Common myeloid progenitor, CD34-positive (primary cell): Measurements from ENCODE around the gene TEF.
A peak's percentile ranks its signal among the peaks of the same experiment; 100 is the strongest.
"Not testable (repeated sequence)": the region's sequence is repeated elsewhere in the genome, so short reads cannot be mapped to it uniquely, and the experiment has no call there.

ENCODE experiments used
- CTCF ChIA-PET: fragments of 350-600 bp; sonication (Branson Sonifier 250); formaldehyde crosslinking; loops from one replicate; lab custom pipeline; 2021; ENCODE audit warnings: antibody characterized with exemption; lab: Charles Lee
- POLR2A ChIA-PET: fragments of 350-600 bp; sonication (Branson Sonifier 250); formaldehyde crosslinking; loops from one replicate; lab custom pipeline; 2021; ENCODE audit warnings: antibody characterized with exemption; lab: Charles Lee
- DNase-seq, 3 donors: peaks; one replicate each; pipeline versions ENCODE4 v3.0.0 to v3.0.0-alpha.2; 2013
- H3K27ac ChIP-seq, 2 experiments: 1 replicate in 1 of 2; 2 replicates in 1 of 2; pipeline ENCODE4 v1.7.0; 2013; ENCODE audit warnings: inconsistent platforms in 2 of 2, low read length in 2 of 2, mild to moderate bottlenecking in 2 of 2, low read depth in 1 of 2, moderate library complexity in 1 of 2; ENCODE audit not compliant: severe bottlenecking in 2 of 2, insufficient read depth in 1 of 2, poor library complexity in 1 of 2
- H3K27me3 ChIP-seq, 5 experiments: replicated peaks in 2 of 5; 1 replicate in 3 of 5; 2 replicates in 2 of 5; pipeline versions ENCODE4 v1.6.1 to v1.7.0; 2013; ENCODE audit warnings: low read length in 4 of 5, mild to moderate bottlenecking in 2 of 5, moderate library complexity in 2 of 5, inconsistent platforms in 1 of 5; ENCODE audit not compliant: insufficient read depth in 5 of 5, control insufficient read depth in 4 of 5
- H3K36me3 ChIP-seq, 4 experiments: 1 replicate in 2 of 4; 2 replicates in 2 of 4; pipeline versions ENCODE4 v1.6.1 to v1.7.0; 2013; ENCODE audit warnings: low read length in 3 of 4, control low read depth in 1 of 4, mild to moderate bottlenecking in 1 of 4; ENCODE audit not compliant: control insufficient read depth in 4 of 4, insufficient read depth in 4 of 4
- H3K4me1 ChIP-seq, 4 experiments: 1 replicate in 3 of 4; 2 replicates in 1 of 4; pipeline versions ENCODE4 v1.6.1 to v1.7.1; 2013; ENCODE audit warnings: low read length in 3 of 4, mild to moderate bottlenecking in 3 of 4, control low read depth in 1 of 4, inconsistent platforms in 1 of 4, moderate library complexity in 1 of 4; ENCODE audit not compliant: control insufficient read depth in 4 of 4, insufficient read depth in 4 of 4; ENCODE audit errors: control extremely low read depth in 1 of 4
- H3K4me3 ChIP-seq, 7 experiments: 1 replicate in 4 of 7; 2 replicates in 3 of 7; pipeline versions ENCODE4 v1.5.1 to v1.7.0; 2013; ENCODE audit warnings: mild to moderate bottlenecking in 7 of 7, low read length in 6 of 7, moderate library complexity in 6 of 7, inconsistent platforms in 2 of 7, low read depth in 2 of 7, control low read depth in 1 of 7; ENCODE audit not compliant: insufficient read depth in 4 of 7, control insufficient read depth in 1 of 7; ENCODE audit errors: extremely low read depth in 1 of 7
- H3K9me3 ChIP-seq, 5 experiments: 1 replicate in 4 of 5; 2 replicates in 1 of 5; pipeline versions ENCODE4 v1.6.1 to v1.7.1; 2013; ENCODE audit warnings: low read length in 4 of 5, mild to moderate bottlenecking in 2 of 5, inconsistent platforms in 1 of 5, low read depth in 1 of 5, moderate library complexity in 1 of 5; ENCODE audit not compliant: control insufficient read depth in 4 of 5, insufficient read depth in 2 of 5; ENCODE audit errors: control extremely low read depth in 1 of 5
- WGBS: methylation state at CpG from one replicate; pipeline ENCODE4 v1.1.5; 2013; ENCODE audit not compliant: insufficient coverage; 5-methylcytosine and 5-hydroxymethylcytosine counted together

TEF gene

DNA sequence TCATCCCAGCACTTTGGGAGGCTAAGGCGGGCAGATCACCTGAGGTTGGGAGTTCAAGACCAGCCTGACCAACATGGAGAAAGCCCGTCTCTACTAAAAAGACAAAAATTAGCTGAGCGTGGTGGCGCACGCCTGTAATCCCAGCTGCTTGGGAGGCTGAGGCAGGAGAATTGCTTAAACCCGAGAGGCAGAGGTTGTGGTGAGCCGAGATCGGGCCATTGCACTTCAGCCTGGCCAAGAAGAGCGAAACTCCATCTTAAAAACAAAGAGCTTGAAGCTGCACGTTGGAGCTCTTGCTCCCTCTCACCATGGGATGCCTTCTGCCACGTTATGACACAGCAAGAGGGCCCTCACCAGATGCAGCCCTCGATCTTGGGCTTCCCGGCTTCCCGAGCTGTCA lies 21.1 kb downstream of the TEF start:
- not testable (repeated sequence) for H3K27me3 ChIP-seq, H3K27ac ChIP-seq, H3K9me3 ChIP-seq, DNase-seq, H3K36me3 ChIP-seq, H3K4me3 ChIP-seq
- ChIA-PET POLR2A (interaction anchor here (0.5 to 2.1 kb wide), 3 partner anchors 66 to 159 kb away, joined by 3 to 7 read pairs (median 6); partner anchors contain the start of genes ACO2 and PHF5A), CTCF (interaction anchor here (0.9 to 7.6 kb wide), 23 partner anchors 10 to 194 kb away, joined by 3 to 76 read pairs (median 6); partner anchors contain the start of genes ACO2, PHF5A and TEF)
- H3K4me1 ChIP-seq = peaks cover 0 to 15% (median 6%) of the 10 kb centered on the region in 4 experiments
- 95% methylated on average over 11 of the region's 14 CpGs for WGBS

DNA sequence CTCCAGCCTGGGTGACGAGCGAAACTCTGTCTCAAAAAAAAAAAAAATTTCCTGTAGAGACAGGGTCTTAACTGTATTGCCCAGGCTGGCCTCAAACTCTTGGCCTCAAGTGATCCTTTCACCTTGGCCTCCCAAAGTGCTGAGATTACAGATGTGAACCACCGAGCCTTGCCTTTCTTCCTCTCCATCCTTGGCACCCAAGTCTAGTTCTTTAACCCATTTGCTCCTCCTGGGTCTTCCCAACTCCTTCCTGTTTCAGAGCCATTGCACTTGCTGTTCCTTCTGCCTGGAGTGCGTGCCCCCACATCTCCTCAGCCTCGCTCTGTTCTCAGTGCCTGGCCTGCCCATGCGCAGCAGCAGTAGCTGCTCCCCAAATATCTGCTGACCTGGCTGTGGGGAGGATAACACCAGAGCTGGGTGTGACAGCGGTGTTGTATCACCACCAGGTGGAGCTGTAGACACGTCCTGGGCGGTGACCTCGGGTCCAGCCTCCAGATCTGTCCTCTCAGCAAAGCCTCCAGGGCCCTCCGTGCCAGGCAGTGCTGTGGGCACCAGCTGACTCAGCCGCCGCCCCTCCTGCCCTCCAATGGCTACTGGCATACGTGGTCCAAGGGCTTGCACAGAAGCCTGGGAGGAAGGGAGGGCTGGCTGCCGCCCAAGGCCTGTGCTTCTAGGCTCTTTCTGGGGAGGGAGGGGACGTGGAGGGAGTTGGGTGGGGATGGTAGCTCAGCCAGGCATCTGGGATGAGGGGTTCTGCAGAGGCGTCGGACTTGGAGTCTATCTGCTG lies 22.0 kb downstream of the TEF start:
- peaks cover 0 to 15% (median 6%) of the 10 kb centered on the region in 4 experiments for H3K4me1 ChIP-seq
- ChIA-PET CTCF (interaction anchor here (0.6 to 7.6 kb wide), 37 partner anchors 9 to 431 kb away, joined by 3 to 76 read pairs (median 4); partner anchors contain the start of genes ACO2, PHF5A and TEF), POLR2A (interaction anchor here (0.7 to 2.1 kb wide), 5 partner anchors 43 to 114 kb away, joined by 3 to 8 read pairs (median 6); partner anchors contain the start of genes ACO2, PHF5A and TOB2)
- peak overlapping the region in 1 of 7 experiments; percentile 30 for H3K4me3 ChIP-seq
- WGBS = 19% methylated on average over 12 of the region's 18 CpGs
- H3K9me3 ChIP-seq = no peaks in the 10 kb centered on the region
- H3K36me3 ChIP-seq = no peaks in the 10 kb centered on the region
- peak; percentile 86 to 93 (median 92) for DNase-seq
- H3K27ac ChIP-seq = no peak overlapping the region
- H3K27me3 ChIP-seq = no peaks in the 10 kb centered on the region

DNA sequence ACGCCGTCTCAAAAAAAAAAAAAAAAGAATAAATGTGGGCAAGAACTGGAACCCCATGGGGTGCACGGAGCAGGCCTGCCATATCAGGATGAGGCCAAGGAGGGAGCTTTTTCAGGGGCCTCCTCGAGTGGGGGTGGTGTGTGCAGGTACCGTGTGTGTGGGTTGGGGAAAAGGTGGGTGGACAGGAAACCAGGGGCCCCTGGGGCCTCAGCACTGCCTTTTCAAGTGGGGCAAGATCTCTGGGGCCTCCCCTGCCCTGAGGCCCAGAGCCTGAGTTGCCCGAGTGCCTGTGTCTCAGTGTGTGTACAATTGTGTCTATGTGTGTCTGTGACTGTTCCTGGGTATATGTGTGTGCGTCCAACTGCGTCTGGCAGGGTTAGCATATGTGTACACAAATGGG lies 23.8 kb downstream of the TEF start:
- Histone ChIP-seq H3K4me3 (no peak overlapping the region), H3K9me3 (no peaks in the 10 kb centered on the region), H3K27ac (no peak overlapping the region), H3K4me1 (peaks cover 0 to 15% (median 6%) of the 10 kb centered on the region in 4 experiments), H3K27me3 (no peaks in the 10 kb centered on the region), H3K36me3 (no peaks in the 10 kb centered on the region)
- no peak for DNase-seq
- ChIA-PET POLR2A (no interaction called here), CTCF (interaction anchor here (1.0 to 7.6 kb wide), 4 partner anchors 87 to 121 kb away, joined by 3 to 76 read pairs (median 54); no protein-coding TSS in a partner anchor)
- WGBS = no CpG with 5 or more reads among the region's 8 CpGs

DNA sequence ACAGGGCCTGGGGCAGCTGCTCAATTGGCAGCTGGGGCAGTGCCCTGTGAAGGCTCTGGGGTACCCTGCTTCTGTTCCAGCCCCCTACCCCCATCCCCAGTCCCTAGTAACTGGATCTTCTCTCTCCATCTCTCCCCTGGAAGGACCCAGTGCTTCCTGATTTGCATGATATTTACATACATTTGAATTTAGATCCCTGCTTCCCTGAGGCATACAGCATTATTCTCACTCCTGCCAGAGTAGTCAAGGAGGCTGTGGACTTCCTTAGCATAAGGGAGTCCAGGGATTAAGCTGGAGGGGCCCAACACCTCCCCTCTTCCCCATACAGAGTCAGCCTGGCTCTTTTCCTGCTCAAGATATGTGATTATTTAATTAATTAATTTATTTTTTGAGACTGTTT lies 24.7 kb downstream of the TEF start:
- Histone ChIP-seq H3K9me3 (no peaks in the 10 kb centered on the region), H3K27ac (no peak overlapping the region), H3K4me3 (no peak overlapping the region), H3K36me3 (no peaks in the 10 kb centered on the region), H3K27me3 (no peaks in the 10 kb centered on the region), H3K4me1 (peaks cover 0 to 17% (median 6%) of the 10 kb centered on the region in 4 experiments)
- ChIA-PET CTCF (interaction anchor here (1.2 to 7.6 kb wide), 4 partner anchors 93 to 132 kb away, joined by 3 to 73 read pairs (median 4); no protein-coding TSS in a partner anchor), POLR2A (no interaction called here)
- no peak for DNase-seq

DNA sequence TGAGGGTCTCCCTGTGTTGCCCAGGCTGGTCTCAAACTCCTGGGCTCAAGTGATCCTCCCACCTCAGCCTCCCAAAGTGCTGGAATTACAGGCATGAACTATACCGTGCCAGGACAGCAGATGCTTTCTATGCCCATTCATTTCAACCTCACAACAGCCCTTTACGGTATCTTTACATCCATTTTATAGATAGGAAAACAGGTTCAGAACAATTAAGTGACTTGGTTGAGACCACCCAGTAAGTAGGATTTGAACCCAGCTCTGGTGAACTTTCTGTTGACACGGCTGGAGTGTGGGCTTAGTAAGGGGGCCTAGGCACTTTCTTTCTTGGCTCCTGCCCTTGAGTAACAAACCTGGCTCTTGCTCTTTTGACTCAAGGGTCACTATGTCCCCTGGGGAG lies 25.7 kb downstream of the TEF start:
- WGBS = 100% methylated on average over 2 of the region's 3 CpGs
- Histone ChIP-seq H3K4me1 (peaks cover 0 to 16% (median 6%) of the 10 kb centered on the region in 4 experiments), H3K36me3 (no peaks in the 10 kb centered on the region), H3K9me3 (no peaks in the 10 kb centered on the region), H3K27ac (no peak overlapping the region), H3K27me3 (no peaks in the 10 kb centered on the region), H3K4me3 (no peak overlapping the region)
- ChIA-PET POLR2A (no interaction called here), CTCF (interaction anchor here (1.2 to 7.6 kb wide), 4 partner anchors 92 to 131 kb away, joined by 3 to 73 read pairs (median 4); no protein-coding TSS in a partner anchor)
- no peak for DNase-seq

DNA sequence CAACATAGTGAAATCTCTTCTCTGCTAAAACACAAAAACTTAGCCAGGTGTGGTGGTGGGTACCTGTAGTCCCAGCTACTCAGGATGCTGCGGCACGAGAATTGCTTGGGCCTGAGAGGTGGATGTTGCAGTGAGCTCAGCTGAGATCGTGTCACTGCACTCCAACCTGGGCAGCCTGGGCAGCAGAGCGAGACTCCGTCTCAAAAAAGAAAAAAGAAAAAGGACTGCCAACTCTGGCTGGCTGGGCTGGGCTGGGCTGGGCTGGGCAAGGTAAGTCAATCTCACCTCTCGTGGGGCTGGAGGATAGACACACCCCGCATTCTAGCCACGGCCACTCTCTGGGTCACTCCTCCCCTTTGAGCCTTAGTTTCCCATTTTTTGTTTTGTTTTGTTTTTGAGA lies 26.9 kb downstream of the TEF start:
- ChIA-PET CTCF (interaction anchor here (1.3 kb wide), 2 partner anchors 93 to 116 kb away, joined by 3 to 4 read pairs; no protein-coding TSS in a partner anchor), POLR2A (no interaction called here)
- Histone ChIP-seq H3K9me3 (no peaks in the 10 kb centered on the region), H3K4me1 (peaks cover 0 to 21% (median 12%) of the 10 kb centered on the region in 4 experiments), H3K36me3 (no peaks in the 10 kb centered on the region), H3K27ac (no peak overlapping the region), H3K27me3 (no peaks in the 10 kb centered on the region), H3K4me3 (no peak overlapping the region)
- WGBS = 100% methylated on average over 4 of the region's 8 CpGs
- DNase-seq = no peak
